Natural killer cell (primary cell): Measurements from ENCODE around the gene IPO8. TPM values are rescaled to one million over a fixed set of nuclear protein-coding genes. Genes with fewer than 3 reads are reported as not detected.

Experiments
- ATAC-seq, 3 donors: fragments of 150-1000 bp in 2 of 3; fragments of 200-7000 bp in 1 of 3; cut with Tn5 transposase; 1 replicate in 1 of 3; 2 replicates in 2 of 3; pipeline ENCODE4 v1.10.0; 2021; ENCODE audit warnings: mild to moderate bottlenecking in 2 of 3, moderate library complexity in 2 of 3
- DNase-seq, 2 donors: peaks; one replicate each; pipeline versions ENCODE4 v3.0.0 to v3.0.0-alpha.2; 2013 to 2021; ENCODE audit warnings: mixed read lengths in 1 of 2
- H3K27ac ChIP-seq: one replicate; pipeline ENCODE4 v1.5.1; 2013; ENCODE audit warnings: mild to moderate bottlenecking, low read length
- H3K27me3 ChIP-seq: one replicate; pipeline ENCODE4 v1.6.1; 2013; ENCODE audit warnings: low read length; ENCODE audit not compliant: control insufficient read depth, insufficient read depth
- H3K36me3 ChIP-seq: one replicate; pipeline ENCODE4 v1.6.1; 2013; ENCODE audit warnings: low read length; ENCODE audit not compliant: control insufficient read depth, insufficient read depth
- H3K4me1 ChIP-seq: one replicate; pipeline ENCODE4 v1.6.1; 2013; ENCODE audit warnings: low read length; ENCODE audit not compliant: control insufficient read depth, insufficient read depth
- H3K4me3 ChIP-seq: one replicate; pipeline ENCODE4 v1.5.1; 2013; ENCODE audit warnings: low read length
- H3K9me3 ChIP-seq: one replicate; pipeline ENCODE4 v1.6.1; 2013; ENCODE audit warnings: low read length; ENCODE audit not compliant: control insufficient read depth, insufficient read depth
- H3K27ac Mint-ChIP-seq, 2 donors: one replicate each; pipeline ENCODE4 v1.8.0; 2022; ENCODE audit warnings: mild to moderate bottlenecking in 2 of 2, mixed read lengths in 2 of 2, moderate library complexity in 1 of 2
- H3K27me3 Mint-ChIP-seq, 2 donors: one replicate each; pipeline ENCODE4 v1.8.0; 2022; ENCODE audit warnings: low read depth in 2 of 2, mixed read lengths in 2 of 2
- H3K36me3 Mint-ChIP-seq: one replicate; pipeline ENCODE4 v1.8.0; 2022; ENCODE audit warnings: mixed read lengths
- H3K4me1 Mint-ChIP-seq, 2 donors: one replicate each; pipeline ENCODE4 v1.8.0; 2022; ENCODE audit warnings: mixed read lengths in 2 of 2
- H3K4me3 Mint-ChIP-seq: one replicate; pipeline ENCODE4 v1.8.0; 2022; ENCODE audit warnings: mild to moderate bottlenecking, moderate library complexity, mixed read lengths
- H3K9me3 Mint-ChIP-seq, 2 donors: one replicate each; pipeline ENCODE4 v1.8.0; 2022; ENCODE audit warnings: mixed read lengths in 2 of 2
- WGBS: methylation state at CpG from one replicate; pipeline ENCODE4 v1.1.7; 2013; ENCODE audit warnings: missing lambda C conversion rate; ENCODE audit not compliant: insufficient coverage; 5-methylcytosine and 5-hydroxymethylcytosine counted together
- intact Hi-C: fragments of 100-400 bp; cut with micrococcal nuclease; formaldehyde crosslinking; loops from one replicate; pipeline ENCODE4 v1.14.2; 2022
- total RNA-seq, 4 donors: library from RNA; stranded (reverse); fragments of 120-200 nt in 1 of 4; gene quantifications; one replicate each; pipeline versions ENCODE4 v1.2.3 to v1.2.4, GENCODE V29; 2013 to 2022
- TF ChIP-seq, protein P1 (sequence below): fragments of 200-600 bp; IDR thresholded peaks from one replicate; pipeline ENCODE4 v1.8.0; 2022; ENCODE audit warnings: antibody characterized with exemption

The IPO8 gene
- total RNA-seq: 10 to 100 TPM; 42.6 to 54.8 (median 49.2) TPM
- total RNA-seq (2013): 45.9 TPM

DNA sequence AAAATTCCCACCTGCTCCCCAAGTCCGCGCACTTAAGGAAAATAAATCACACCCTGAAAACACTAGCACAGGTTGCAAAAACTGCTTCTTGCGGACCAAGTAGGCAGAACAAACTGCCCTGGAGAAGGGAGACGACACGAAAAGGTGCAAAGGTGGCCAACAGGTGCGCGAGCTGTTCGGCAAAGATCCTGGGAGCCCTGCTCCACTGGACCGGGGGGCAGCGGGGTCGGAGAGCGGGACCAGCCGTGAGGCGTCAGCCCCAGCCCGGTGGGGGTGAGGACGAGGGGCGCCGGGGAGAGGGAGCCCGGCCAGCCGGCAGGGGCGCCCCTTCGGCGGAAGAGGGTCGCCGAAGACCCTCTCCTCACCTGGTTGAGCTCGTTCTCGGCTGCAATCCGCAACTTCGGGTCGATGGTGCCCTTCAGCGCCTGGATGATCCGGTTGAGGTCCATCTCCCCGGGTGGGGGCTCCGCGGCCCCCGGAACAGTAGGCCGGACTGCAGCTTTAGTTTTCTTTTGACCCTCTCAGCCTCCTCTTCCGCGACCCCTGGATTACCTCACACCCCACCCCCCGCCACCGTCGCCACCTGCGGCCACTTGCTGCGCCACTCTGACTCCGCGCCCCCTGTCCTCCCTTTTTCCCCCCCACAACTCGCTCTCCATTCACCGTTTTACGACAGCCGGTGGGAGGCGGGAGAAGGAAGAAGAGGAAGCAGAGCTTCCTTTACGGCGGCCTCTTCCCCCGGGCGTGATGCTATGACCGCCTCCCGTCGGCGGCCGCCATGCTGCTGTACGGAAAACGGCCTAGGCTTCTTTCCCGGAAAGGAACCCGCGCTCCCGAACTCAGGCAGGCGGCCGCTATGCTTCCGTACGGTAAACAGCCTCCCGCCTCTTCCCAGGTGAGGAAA is at the start of gene IPO8:
Gene IPO8 (minus strand): TSS at position 671 of the 904 bp plus-strand sequence. CDS start 222 bp downstream, at position 449.
- Mint-ChIP-seq H3K27ac (peak within 1 kb of the TSS; percentile 85 to 94), H3K4me3 (peak within 1 kb of the TSS; percentile 93), H3K36me3 (no peaks in the 10 kb centered on the region), H3K9me3 (no peaks in the 10 kb centered on the region), H3K4me1 (peaks cover 33 to 38% of the 10 kb centered on the region in 2 donors), H3K27me3 (peaks cover 0 to 2% of the 10 kb centered on the region in 2 donors)
- Histone ChIP-seq H3K27ac (peak within 1 kb of the TSS; percentile 70), H3K36me3 (no peaks in the 10 kb centered on the region), H3K4me3 (peak within 1 kb of the TSS; percentile 98), H3K9me3 (no peaks in the 10 kb centered on the region), H3K27me3 (no peaks in the 10 kb centered on the region), H3K4me1 (peaks cover 19% of the 10 kb centered on the region)
- peak; percentile 72 to 91 for DNase-seq
- under 1% methylated on average over 71 of the region's 71 CpGs for WGBS
- TF ChIP-seq, protein P1, sequence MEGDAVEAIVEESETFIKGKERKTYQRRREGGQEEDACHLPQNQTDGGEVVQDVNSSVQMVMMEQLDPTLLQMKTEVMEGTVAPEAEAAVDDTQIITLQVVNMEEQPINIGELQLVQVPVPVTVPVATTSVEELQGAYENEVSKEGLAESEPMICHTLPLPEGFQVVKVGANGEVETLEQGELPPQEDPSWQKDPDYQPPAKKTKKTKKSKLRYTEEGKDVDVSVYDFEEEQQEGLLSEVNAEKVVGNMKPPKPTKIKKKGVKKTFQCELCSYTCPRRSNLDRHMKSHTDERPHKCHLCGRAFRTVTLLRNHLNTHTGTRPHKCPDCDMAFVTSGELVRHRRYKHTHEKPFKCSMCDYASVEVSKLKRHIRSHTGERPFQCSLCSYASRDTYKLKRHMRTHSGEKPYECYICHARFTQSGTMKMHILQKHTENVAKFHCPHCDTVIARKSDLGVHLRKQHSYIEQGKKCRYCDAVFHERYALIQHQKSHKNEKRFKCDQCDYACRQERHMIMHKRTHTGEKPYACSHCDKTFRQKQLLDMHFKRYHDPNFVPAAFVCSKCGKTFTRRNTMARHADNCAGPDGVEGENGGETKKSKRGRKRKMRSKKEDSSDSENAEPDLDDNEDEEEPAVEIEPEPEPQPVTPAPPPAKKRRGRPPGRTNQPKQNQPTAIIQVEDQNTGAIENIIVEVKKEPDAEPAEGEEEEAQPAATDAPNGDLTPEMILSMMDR: peak; percentile 39
- intact Hi-C loops: loop anchor here (1.0 kb wide), 3 partner anchors 59 to 1314 kb away; partner anchors contain the start of genes CAPRIN2 and ERGIC2
- peak; percentile 93 to 94 (median 93) for ATAC-seq

DNA sequence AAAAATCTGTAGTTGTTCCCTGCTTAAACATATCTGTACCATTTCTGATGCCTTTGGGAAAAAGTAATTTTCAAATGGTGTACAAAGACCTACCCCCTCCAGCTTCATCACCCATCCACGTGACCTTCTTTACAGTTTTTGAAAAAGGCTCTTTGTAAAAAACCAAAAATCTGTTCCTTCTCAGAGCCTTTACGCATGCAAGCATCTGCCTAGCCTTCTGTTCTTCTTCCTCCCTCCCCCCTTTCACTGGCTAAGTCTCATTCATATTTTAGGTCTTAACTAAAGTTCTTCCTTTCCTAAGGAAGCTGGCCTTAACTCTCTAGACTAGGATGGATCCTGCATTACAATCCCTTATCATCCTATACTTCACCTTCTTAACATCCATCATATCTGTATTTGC is 48.7 kb upstream of the IPO8 start:
- intact Hi-C loops: no loop called here

DNA sequence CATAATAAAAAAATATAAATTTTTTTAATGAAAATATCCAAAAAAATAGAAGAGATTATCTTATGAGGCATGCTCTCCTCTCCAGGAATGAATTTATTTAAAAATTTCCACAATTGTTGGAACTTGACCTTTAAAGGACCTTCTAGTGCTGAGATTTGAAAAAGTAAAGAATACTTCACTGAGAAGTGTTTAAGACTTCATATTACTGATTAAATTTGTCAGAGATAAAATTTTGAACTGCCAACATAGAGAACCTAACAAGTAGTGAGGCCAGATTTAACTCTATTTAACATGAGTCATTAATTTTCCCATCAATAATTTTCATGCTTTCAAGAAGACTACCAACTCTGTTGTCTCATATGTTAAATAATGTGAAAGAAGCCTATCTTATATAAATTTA is 44.6 kb upstream of the IPO8 start:
- ATAC-seq (no peak), DNase-seq (no peak)
- H3K36me3 ChIP-seq: peaks cover 6% of the 10 kb centered on the region
- Mint-ChIP-seq H3K36me3 (peaks cover 13% of the 10 kb centered on the region), H3K4me1 (peaks cover 8 to 10% of the 10 kb centered on the region in 2 donors), H3K27ac (no peak overlapping the region), H3K9me3 (no peaks in the 10 kb centered on the region), H3K27me3 (no peaks in the 10 kb centered on the region), H3K4me3 (no peak overlapping the region)
- H3K4me1 ChIP-seq: no peaks in the 10 kb centered on the region
- TF ChIP-seq, protein P1: no peak
- no peak overlapping the region for H3K4me3 ChIP-seq
- no peak overlapping the region for H3K27ac ChIP-seq
- H3K27me3 ChIP-seq: no peaks in the 10 kb centered on the region
- no peaks in the 10 kb centered on the region for H3K9me3 ChIP-seq
- intact Hi-C loops: no loop called here

More for the DNA sequence above, 48.7 kb upstream of the IPO8 start:
- Mint-ChIP-seq H3K9me3 (no peaks in the 10 kb centered on the region), H3K4me1 (peaks cover 12 to 20% of the 10 kb centered on the region in 2 donors), H3K4me3 (no peak overlapping the region), H3K36me3 (peaks cover 8% of the 10 kb centered on the region), H3K27me3 (no peaks in the 10 kb centered on the region), H3K27ac (no peak overlapping the region)
- no peaks in the 10 kb centered on the region for H3K9me3 ChIP-seq
- ATAC-seq: no peak
- H3K36me3 ChIP-seq: peaks cover 14% of the 10 kb centered on the region
- 95% methylated on average over 2 of the region's 2 CpGs for WGBS
- no peaks in the 10 kb centered on the region for H3K27me3 ChIP-seq
- H3K4me3 ChIP-seq: no peak overlapping the region
- TF ChIP-seq, protein P1: no peak
- DNase-seq: no peak
- no peak overlapping the region for H3K27ac ChIP-seq
- no peaks in the 10 kb centered on the region for H3K4me1 ChIP-seq
